ENCODE measurements around the gene SLC35D2.

DNA sequence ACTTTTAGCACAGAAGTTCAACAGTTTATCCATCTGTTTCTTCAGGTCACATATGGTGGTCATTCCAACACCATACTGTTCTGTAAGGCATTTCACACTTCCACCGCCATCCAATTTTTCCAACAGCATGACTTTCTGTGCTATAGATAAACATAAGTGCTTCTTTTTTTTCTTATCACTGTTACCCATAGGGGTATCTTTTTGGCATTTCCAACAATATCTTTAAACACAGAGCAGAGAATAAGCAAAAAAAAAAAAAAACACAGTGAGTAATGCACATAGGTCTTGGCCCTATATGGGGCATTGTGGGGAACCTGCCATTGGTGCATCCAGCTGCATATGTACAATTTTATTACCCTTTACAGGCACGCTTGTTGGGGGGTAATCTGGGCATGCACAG lies 46.9 kb upstream of the SLC35D2 start:
- TF ChIP-seq POLR2A (IDR thresholded peaks at IDR 0.05) (no peak), CTCF (IDR thresholded peaks at IDR 0.05) (no peak), EP300 (IDR thresholded peaks at IDR 0.05; ENCODE audit: low read depth) (no peak)
